NCI-H748 (cell line): Measurements from ENCODE around the gene EEF1AKMT3.

Experiments
- DNase-seq: peaks from one replicate; lab custom pipeline; 2025; ENCODE audit not compliant: unreplicated experiment; lab: John Stamatoyannopoulos, UW

EEF1AKMT3 gene

GRCh38 chr12:57782243-57782607 is 9.8 kb downstream of the EEF1AKMT3 start:
- peak; percentile 44 for DNase-seq

GRCh38 chr12:57782608-57783465 is 10.4 kb downstream of the EEF1AKMT3 start, which contains the start of gene TSFM:
TSS of gene TSFM (plus strand) at chr12:57782787. CDS start at chr12:57782802, 15 bp downstream.
- DNase-seq, result peak; percentile 95

GRCh38 chr12:57783466-57783801 is 11.0 kb downstream of the EEF1AKMT3 start:
- no peak for DNase-seq

GRCh38 chr12:57783861-57784260 is 11.4 kb downstream of the EEF1AKMT3 start:
- no peak for DNase-seq

GRCh38 chr12:57793920-57794319 is 21.5 kb downstream of the EEF1AKMT3 start:
- DNase-seq, result no peak

- no peak for DNase-seq
Measured at GRCh38 chr12:57795354-57795753, 22.9 kb downstream of the EEF1AKMT3 start.

- no peak for DNase-seq
Measured at GRCh38 chr12:57796996-57797395, 24.6 kb downstream of the EEF1AKMT3 start.

GRCh38 chr12:57797933-57798332 is 25.5 kb downstream of the EEF1AKMT3 start:
- DNase-seq, result no peak

GRCh38 chr12:57800965-57801364 is 28.6 kb downstream of the EEF1AKMT3 start:
- no peak for DNase-seq

GRCh38 chr12:57802607-57803006 is 30.2 kb downstream of the EEF1AKMT3 start:
- DNase-seq, result no peak

GRCh38 chr12:57803319-57803893 is 31.0 kb downstream of the EEF1AKMT3 start:
- peak; percentile 26 for DNase-seq

- no peak for DNase-seq
Measured at GRCh38 chr12:57806677-57807076, 34.3 kb downstream of the EEF1AKMT3 start.

GRCh38 chr12:57807285-57807684 is 34.9 kb downstream of the EEF1AKMT3 start:
- no peak for DNase-seq

GRCh38 chr12:57808351-57808750 is 35.9 kb downstream of the EEF1AKMT3 start:
- no peak for DNase-seq

- no peak for DNase-seq
Measured at GRCh38 chr12:57809425-57809824, 37.0 kb downstream of the EEF1AKMT3 start.

GRCh38 chr12:57810450-57810849 is 38.0 kb downstream of the EEF1AKMT3 start:
- DNase-seq, result no peak

- no peak for DNase-seq
Measured at GRCh38 chr12:57811028-57811755, 38.8 kb downstream of the EEF1AKMT3 start.

GRCh38 chr12:57813111-57813970 is 40.9 kb downstream of the EEF1AKMT3 start:
- no peak for DNase-seq

- DNase-seq, result no peak
Measured at GRCh38 chr12:57813971-57814772, 41.8 kb downstream of the EEF1AKMT3 start.
